ENCODE results near the gene ATP13A1. TPM values are rescaled to one million over a fixed set of nuclear protein-coding genes. Genes with fewer than 3 reads are reported as not detected.

Gene ATP13A1
- total RNA-seq, 2 experiments from 2014 or later: 78.6 to 78.8 TPM

Other genes with a start within 250 kb of the ATP13A1 start
- 1 to 10 TPM; 3.4 to 3.9 TPM for gene TSSK6, start 148.1 kb downstream of the ATP13A1 start, total RNA-seq
- gene NDUFA13, start 147.5 kb downstream of the ATP13A1 start, total RNA-seq: 100 to 1,000 TPM; 388 to 413 TPM
- gene YJEFN3, start 134.8 kb downstream of the ATP13A1 start, total RNA-seq: 10 to 100 TPM; 10.0 to 10.6 TPM
- gene CILP2, start 125.4 kb downstream of the ATP13A1 start, total RNA-seq: under 1 TPM; 0.16 to 0.24 TPM
- gene PBX4, start 45.0 kb downstream of the ATP13A1 start, total RNA-seq: 10 to 100 TPM; 33.8 to 34.1 TPM
- gene LPAR2, start 35.5 kb downstream of the ATP13A1 start, total RNA-seq: 10 to 100 TPM; 44.8 to 50.8 TPM
- gene GMIP, start 20.0 kb downstream of the ATP13A1 start, total RNA-seq: 100 to 1,000 TPM in 1 of 2 experiments, 10 to 100 TPM in 1; 96.7 to 104 TPM
- 10 to 100 TPM; 74.2 to 87.8 TPM for gene ZNF101, start 5.2 kb upstream of the ATP13A1 start, total RNA-seq
- gene ZNF14, start 69.4 kb upstream of the ATP13A1 start, total RNA-seq: 1 to 10 TPM; 6.9 TPM
- 10 to 100 TPM; 22.4 to 25.1 TPM for gene ZNF506, start 158.1 kb upstream of the ATP13A1 start, total RNA-seq
- 10 to 100 TPM; 15.7 to 17.5 TPM for gene ZNF253, start 202.2 kb upstream of the ATP13A1 start, total RNA-seq
- gene ZNF93, start 237.3 kb upstream of the ATP13A1 start, total RNA-seq: 10 to 100 TPM; 15.8 to 17.9 TPM